ENCODE results near the gene FCHSD2. TPM values are rescaled to one million over a fixed set of nuclear protein-coding genes. Genes with fewer than 3 reads are reported as not detected.
A peak's percentile ranks its signal among the peaks of the same experiment; 100 is the strongest.

Gene FCHSD2
- total and polyA plus RNA-seq, 2 donors (not counting 1 experiment from before 2014, with no cell fraction given): 19.5 to 40.6 TPM

GRCh38 chr11:72821920-72822799, 320.0 kb downstream of the FCHSD2 start:
- peak; percentile 83 to 85 for DNase-seq (ENCODE audit: low read depth in 2 of 2)
- Histone ChIP-seq H3K27ac (ENCODE audit: insufficient read depth, low read length) (no peak overlapping the region), H4K20me1 (ENCODE audit: control insufficient read depth, extremely low read depth, insufficient read depth, low read length) (no peaks in the 10 kb centered on the region), H3K36me3 (ENCODE audit: control insufficient read depth, insufficient read depth, low read length) (no peaks in the 10 kb centered on the region), H2AFZ (ENCODE audit: low read length) (peak overlapping the region; percentile 86), H3K79me2 (ENCODE audit: control insufficient read depth, insufficient read depth, low read length) (no peaks in the 10 kb centered on the region), H3K27me3 (ENCODE audit: control insufficient read depth, insufficient read depth, low read length) (no peaks in the 10 kb centered on the region), H3K4me3 (replicated peaks in 1 of 4; ENCODE audit: control extremely low read depth in 1 of 4, insufficient read depth in 1 of 4, low read depth in 3 of 4, low read length in 4 of 4) (peak overlapping the region; percentile 58 to 63 (median 60)), H3K4me2 (ENCODE audit: extremely low read depth, insufficient read depth, low read length) (peak overlapping the region; percentile 97), H3K9ac (ENCODE audit: insufficient read depth, low read length) (peak overlapping the region; percentile 53), H3K4me1 (ENCODE audit: control insufficient read depth, extremely low read depth, insufficient read depth, low read length) (peaks cover 10% of the 10 kb centered on the region), H3K9me3 (ENCODE audit: control insufficient read depth, insufficient read depth, low read depth, low read length) (no peaks in the 10 kb centered on the region)
- TF ChIP-seq EZH2 (IDR thresholded peaks at IDR 0.05; ENCODE audit: low read length, missing control alignments): no peak
- no peak for TF ChIP-seq CTCF (conservative IDR thresholded peaks at IDR 0.05 in 1 of 2, IDR thresholded peaks at IDR 0.05 in 1 of 2; ENCODE audit: low read depth in 1 of 2, low read length in 2 of 2)

DNA sequence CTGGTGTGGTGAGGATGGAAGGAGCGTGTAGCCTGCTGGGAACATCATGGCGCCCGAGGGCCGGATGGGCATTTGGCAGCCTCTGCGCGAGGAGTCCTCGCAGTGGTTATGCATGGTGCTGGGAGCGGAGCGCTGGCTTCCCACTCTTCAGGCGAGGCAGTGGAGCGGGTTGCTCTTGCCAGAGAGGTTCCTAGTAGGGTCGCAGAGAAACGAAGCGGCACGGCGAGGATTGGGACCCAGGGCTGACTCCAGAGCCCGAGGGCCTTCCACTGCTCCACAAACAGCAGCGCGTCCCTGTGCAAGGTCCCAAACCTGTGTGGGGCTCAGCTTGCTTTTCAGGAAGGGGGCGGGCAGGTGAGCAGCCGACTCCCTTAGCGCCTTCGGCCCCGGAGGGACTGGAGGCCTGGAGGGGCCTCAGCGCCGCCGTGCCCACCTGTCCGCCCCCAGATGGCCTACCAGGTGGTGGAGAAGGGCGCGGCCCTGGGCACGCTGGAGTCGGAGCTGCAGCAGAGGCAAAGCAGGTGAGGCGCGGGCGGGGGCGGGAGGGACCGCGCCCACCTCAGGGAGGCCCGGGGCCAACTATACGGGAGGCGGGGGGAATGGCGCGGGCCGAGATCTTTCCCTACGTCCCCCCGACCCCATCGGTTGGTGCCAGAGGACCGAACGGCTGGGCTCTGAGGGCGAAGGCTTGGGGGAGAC, 320.7 kb downstream of the FCHSD2 start:
- peak overlapping the region; percentile 86 for H2AFZ ChIP-seq (ENCODE audit: low read length)
- H3K27ac ChIP-seq (ENCODE audit: insufficient read depth, low read length): no peak overlapping the region
- no peaks in the 10 kb centered on the region for H3K79me2 ChIP-seq (ENCODE audit: control insufficient read depth, insufficient read depth, low read length)

More for the DNA sequence above, 320.7 kb downstream of the FCHSD2 start:
- Histone ChIP-seq H3K27me3 (ENCODE audit: control insufficient read depth, insufficient read depth, low read length) (no peaks in the 10 kb centered on the region), H4K20me1 (ENCODE audit: control insufficient read depth, extremely low read depth, insufficient read depth, low read length) (no peaks in the 10 kb centered on the region), H3K4me3 (replicated peaks in 1 of 4; ENCODE audit: control extremely low read depth in 1 of 4, insufficient read depth in 1 of 4, low read depth in 3 of 4, low read length in 4 of 4) (peak overlapping the region; percentile 58 to 63 (median 60)), H3K4me2 (ENCODE audit: extremely low read depth, insufficient read depth, low read length) (peak overlapping the region; percentile 97), H3K36me3 (ENCODE audit: control insufficient read depth, insufficient read depth, low read length) (no peaks in the 10 kb centered on the region), H3K9me3 (ENCODE audit: control insufficient read depth, insufficient read depth, low read depth, low read length) (no peaks in the 10 kb centered on the region), H3K4me1 (ENCODE audit: control insufficient read depth, extremely low read depth, insufficient read depth, low read length) (peaks cover 12% of the 10 kb centered on the region), H3K9ac (ENCODE audit: insufficient read depth, low read length) (peak overlapping the region; percentile 53)
- no peak for DNase-seq (ENCODE audit: low read depth in 2 of 2)
- TF ChIP-seq EZH2 (IDR thresholded peaks at IDR 0.05; ENCODE audit: low read length, missing control alignments) (no peak), CTCF (conservative IDR thresholded peaks at IDR 0.05 in 1 of 2, IDR thresholded peaks at IDR 0.05 in 1 of 2; ENCODE audit: low read depth in 1 of 2, low read length in 2 of 2) (no peak)
